ENCODE measurements around the gene GNB5. TPM values are rescaled to one million over a fixed set of nuclear protein-coding genes. Genes with fewer than 3 reads are reported as not detected.

Gene GNB5
- total RNA-seq, 2 donors from 2014 or later: 19.1 to 20.7 TPM

GRCh38 chr15:52093167-52093538 is 98.0 kb downstream of the GNB5 start:
- Histone ChIP-seq H3K36me3 (ENCODE audit: control insufficient read depth, insufficient read depth, low read length) (no peaks in the 10 kb centered on the region), H3K9me3 (ENCODE audit: control insufficient read depth, low read length) (peaks cover 6% of the 10 kb centered on the region), H3K4me1 (ENCODE audit: control insufficient read depth, insufficient read depth, low read length) (no peaks in the 10 kb centered on the region), H3K9ac (ENCODE audit: extremely low read depth, low read length, poor library complexity, severe bottlenecking) (no peak overlapping the region), H3K27me3 (ENCODE audit: control insufficient read depth, insufficient read depth, low read length, poor library complexity, severe bottlenecking) (no peaks in the 10 kb centered on the region), H3K27ac (ENCODE audit: low read depth, low read length) (no peak overlapping the region), H3K4me3 (ENCODE audit: low read length) (no peak overlapping the region)
- WGBS, 2 experiments (ENCODE audit: insufficient coverage in 1 of 2, insufficient read length in 1 of 2): 96 to 98% methylated on average over 4 of the region's 4 CpGs
- Mint-ChIP-seq H3K27ac (no peak overlapping the region), H3K27me3 (ENCODE audit: insufficient read depth) (no peaks in the 10 kb centered on the region), H3K4me1 (no peaks in the 10 kb centered on the region), H3K9me3 (peaks cover 15% of the 10 kb centered on the region), H3K4me3 (no peak overlapping the region), H3K36me3 (ENCODE audit: low read depth) (peaks cover 2% of the 10 kb centered on the region)
- no peak for TF ChIP-seq CTCF (conservative IDR thresholded peaks at IDR 0.05)
- DNase-seq: no peak

- Mint-ChIP-seq H3K27me3 (ENCODE audit: insufficient read depth) (no peaks in the 10 kb centered on the region), H3K36me3 (ENCODE audit: low read depth) (peaks cover 2% of the 10 kb centered on the region), H3K27ac (no peak overlapping the region), H3K4me1 (no peaks in the 10 kb centered on the region), H3K4me3 (no peak overlapping the region), H3K9me3 (peaks cover 15% of the 10 kb centered on the region)
- no peak for DNase-seq
- Histone ChIP-seq H3K4me1 (ENCODE audit: control insufficient read depth, insufficient read depth, low read length) (no peaks in the 10 kb centered on the region), H3K4me3 (ENCODE audit: low read length) (no peak overlapping the region), H3K9me3 (ENCODE audit: control insufficient read depth, low read length) (peaks cover 17% of the 10 kb centered on the region), H3K27ac (ENCODE audit: low read depth, low read length) (no peak overlapping the region), H3K36me3 (ENCODE audit: control insufficient read depth, insufficient read depth, low read length) (no peaks in the 10 kb centered on the region), H3K27me3 (ENCODE audit: control insufficient read depth, insufficient read depth, low read length, poor library complexity, severe bottlenecking) (no peaks in the 10 kb centered on the region), H3K9ac (ENCODE audit: extremely low read depth, low read length, poor library complexity, severe bottlenecking) (no peak overlapping the region)
- TF ChIP-seq CTCF (conservative IDR thresholded peaks at IDR 0.05): no peak
Observed at GRCh38 chr15:52090193-52090592, 101.0 kb downstream of the GNB5 start.

GRCh38 chr15:52086011-52086786 is 105.0 kb downstream of the GNB5 start:
- Histone ChIP-seq H3K27me3 (ENCODE audit: control insufficient read depth, insufficient read depth, low read length, poor library complexity, severe bottlenecking) (no peaks in the 10 kb centered on the region), H3K4me3 (ENCODE audit: low read length) (no peak overlapping the region), H3K36me3 (ENCODE audit: control insufficient read depth, insufficient read depth, low read length) (no peaks in the 10 kb centered on the region), H3K9me3 (ENCODE audit: control insufficient read depth, low read length) (peaks cover 17% of the 10 kb centered on the region), H3K27ac (ENCODE audit: low read depth, low read length) (no peak overlapping the region), H3K4me1 (ENCODE audit: control insufficient read depth, insufficient read depth, low read length) (no peaks in the 10 kb centered on the region), H3K9ac (ENCODE audit: extremely low read depth, low read length, poor library complexity, severe bottlenecking) (no peak overlapping the region)
- no peak overlapping the region for H3K4me3 Mint-ChIP-seq
- H3K27me3 Mint-ChIP-seq (ENCODE audit: insufficient read depth): no peaks in the 10 kb centered on the region
- peak; percentile 17 for DNase-seq
- peaks cover 2% of the 10 kb centered on the region for H3K36me3 Mint-ChIP-seq (ENCODE audit: low read depth)
- no peak overlapping the region for H3K27ac Mint-ChIP-seq
- peaks cover 15% of the 10 kb centered on the region for H3K9me3 Mint-ChIP-seq
- no peaks in the 10 kb centered on the region for H3K4me1 Mint-ChIP-seq
- no peak for TF ChIP-seq CTCF (conservative IDR thresholded peaks at IDR 0.05)
- WGBS, 2 experiments (ENCODE audit: insufficient coverage in 1 of 2, insufficient read length in 1 of 2): 89 to 94% methylated on average over 2 to 3 of the region's 5 CpGs
